ENCODE measurements around the gene ARHGEF3. TPM values are rescaled to one million over a fixed set of nuclear protein-coding genes. Genes with fewer than 3 reads are reported as not detected.

The ARHGEF3 gene
- total and polyA plus RNA-seq, 7 donors, result 5.3 to 34.2 (median 20.3) TPM

GRCh38 chr3:56802378-56802745, 613 bp upstream of the ARHGEF3 start:
- Histone ChIP-seq H3K9me3 (no peaks in the 10 kb centered on the region), H3K4me3 (peak overlapping the region in 3 of 4 donors; percentile 65 to 72 (median 71)), H3K27ac (peak overlapping the region; percentile 64 to 78 (median 69)), H3K36me3 (no peaks in the 10 kb centered on the region), H3K27me3 (no peaks in the 10 kb centered on the region), H3K4me1 (peaks cover 0 to 69% (median 55%) of the 10 kb centered on the region in 4 donors)
- TF ChIP-seq POLR2AphosphoS5 (IDR thresholded peaks at IDR 0.05), result no peak
- no peak for TF ChIP-seq CTCF (IDR thresholded peaks at IDR 0.05)
- no peak for TF ChIP-seq POLR2A (IDR thresholded peaks at IDR 0.05)
- TF ChIP-seq EP300 (IDR thresholded peaks at IDR 0.05), result no peak
- intact Hi-C loops (cut with DNase I), result loop anchor here (5.0 kb wide), 1 partner anchor 125 kb away; no protein-coding TSS in a partner anchor
- DNase-seq, result no peak
- WGBS, 2 donors, result 17 to 39% methylated on average over 8 of the region's 8 CpGs

- Histone ChIP-seq H3K27me3 (no peaks in the 10 kb centered on the region), H3K4me1 (peaks cover 0 to 73% (median 55%) of the 10 kb centered on the region in 4 donors), H3K4me3 (peak overlapping the region; percentile 65 to 74 (median 72)), H3K9me3 (no peaks in the 10 kb centered on the region), H3K36me3 (no peaks in the 10 kb centered on the region), H3K27ac (peak overlapping the region; percentile 64 to 78 (median 69))
- 34 to 42% methylated on average over 19 of the region's 19 CpGs for WGBS, 2 donors
- intact Hi-C loops (cut with DNase I), result loop anchor here (1.0 to 5.0 kb wide), 3 partner anchors 98 to 188 kb away; no protein-coding TSS in a partner anchor
- DNase-seq, result no peak
- no peak for TF ChIP-seq POLR2AphosphoS5 (IDR thresholded peaks at IDR 0.05)
- TF ChIP-seq EP300 (IDR thresholded peaks at IDR 0.05), result no peak
- no peak for TF ChIP-seq POLR2A (IDR thresholded peaks at IDR 0.05)
- TF ChIP-seq CTCF (IDR thresholded peaks at IDR 0.05), result no peak
These were observed 702 bp downstream of the ARHGEF3 start for GRCh38 chr3:56800832-56801661.

GRCh38 chr3:56800130-56800831, 1.5 kb downstream of the ARHGEF3 start:
- no peak for TF ChIP-seq POLR2AphosphoS5 (IDR thresholded peaks at IDR 0.05)
- no peak for TF ChIP-seq POLR2A (IDR thresholded peaks at IDR 0.05)
- TF ChIP-seq CTCF (IDR thresholded peaks at IDR 0.05), result no peak
- no peak for TF ChIP-seq EP300 (IDR thresholded peaks at IDR 0.05)
- Histone ChIP-seq H3K27ac (peak overlapping the region; percentile 64 to 78 (median 69)), H3K27me3 (no peaks in the 10 kb centered on the region), H3K4me3 (peak overlapping the region; percentile 65 to 74 (median 72)), H3K4me1 (peaks cover 0 to 70% (median 53%) of the 10 kb centered on the region in 4 donors), H3K36me3 (no peaks in the 10 kb centered on the region), H3K9me3 (no peaks in the 10 kb centered on the region)
- intact Hi-C loops (cut with DNase I), result loop anchor here (2.0 to 5.0 kb wide), 2 partner anchors 127 to 189 kb away; no protein-coding TSS in a partner anchor
- 49 to 71% methylated on average over 10 of the region's 10 CpGs for WGBS, 2 donors
- DNase-seq, result no peak

- Histone ChIP-seq H3K27ac (peak overlapping the region in 3 of 4 donors; percentile 64 to 78 (median 69)), H3K27me3 (no peaks in the 10 kb centered on the region), H3K9me3 (no peaks in the 10 kb centered on the region), H3K36me3 (no peaks in the 10 kb centered on the region), H3K4me1 (peaks cover 0 to 70% (median 49%) of the 10 kb centered on the region in 4 donors), H3K4me3 (peak overlapping the region; percentile 11 to 72 (median 68))
- 7 to 10% methylated on average over 7 of the region's 7 CpGs for WGBS, 2 donors
- TF ChIP-seq CTCF (IDR thresholded peaks at IDR 0.05) (peak; percentile 24 to 67 (median 59)), POLR2A (IDR thresholded peaks at IDR 0.05) (no peak), POLR2AphosphoS5 (IDR thresholded peaks at IDR 0.05) (peak in 1 of 4 donors; percentile 31), EP300 (IDR thresholded peaks at IDR 0.05) (no peak)
- DNase-seq, result no peak
- intact Hi-C loops (cut with DNase I), result no loop called here
These were observed 2.4 kb downstream of the ARHGEF3 start for GRCh38 chr3:56799251-56799882.

Measured in sigmoid colon (tissue), 7 donors.